Left hindlimb (tissue), 1 donor: ENCODE data around the gene TBCE.

Source experiments
- DNase-seq: peaks from one replicate; pipeline ENCODE4 v3.0.0-alpha.2; 2018

The TBCE gene, protein sequence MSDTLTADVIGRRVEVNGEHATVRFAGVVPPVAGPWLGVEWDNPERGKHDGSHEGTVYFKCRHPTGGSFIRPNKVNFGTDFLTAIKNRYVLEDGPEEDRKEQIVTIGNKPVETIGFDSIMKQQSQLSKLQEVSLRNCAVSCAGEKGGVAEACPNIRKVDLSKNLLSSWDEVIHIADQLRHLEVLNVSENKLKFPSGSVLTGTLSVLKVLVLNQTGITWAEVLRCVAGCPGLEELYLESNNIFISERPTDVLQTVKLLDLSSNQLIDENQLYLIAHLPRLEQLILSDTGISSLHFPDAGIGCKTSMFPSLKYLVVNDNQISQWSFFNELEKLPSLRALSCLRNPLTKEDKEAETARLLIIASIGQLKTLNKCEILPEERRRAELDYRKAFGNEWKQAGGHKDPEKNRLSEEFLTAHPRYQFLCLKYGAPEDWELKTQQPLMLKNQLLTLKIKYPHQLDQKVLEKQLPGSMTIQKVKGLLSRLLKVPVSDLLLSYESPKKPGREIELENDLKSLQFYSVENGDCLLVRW

DNA sequence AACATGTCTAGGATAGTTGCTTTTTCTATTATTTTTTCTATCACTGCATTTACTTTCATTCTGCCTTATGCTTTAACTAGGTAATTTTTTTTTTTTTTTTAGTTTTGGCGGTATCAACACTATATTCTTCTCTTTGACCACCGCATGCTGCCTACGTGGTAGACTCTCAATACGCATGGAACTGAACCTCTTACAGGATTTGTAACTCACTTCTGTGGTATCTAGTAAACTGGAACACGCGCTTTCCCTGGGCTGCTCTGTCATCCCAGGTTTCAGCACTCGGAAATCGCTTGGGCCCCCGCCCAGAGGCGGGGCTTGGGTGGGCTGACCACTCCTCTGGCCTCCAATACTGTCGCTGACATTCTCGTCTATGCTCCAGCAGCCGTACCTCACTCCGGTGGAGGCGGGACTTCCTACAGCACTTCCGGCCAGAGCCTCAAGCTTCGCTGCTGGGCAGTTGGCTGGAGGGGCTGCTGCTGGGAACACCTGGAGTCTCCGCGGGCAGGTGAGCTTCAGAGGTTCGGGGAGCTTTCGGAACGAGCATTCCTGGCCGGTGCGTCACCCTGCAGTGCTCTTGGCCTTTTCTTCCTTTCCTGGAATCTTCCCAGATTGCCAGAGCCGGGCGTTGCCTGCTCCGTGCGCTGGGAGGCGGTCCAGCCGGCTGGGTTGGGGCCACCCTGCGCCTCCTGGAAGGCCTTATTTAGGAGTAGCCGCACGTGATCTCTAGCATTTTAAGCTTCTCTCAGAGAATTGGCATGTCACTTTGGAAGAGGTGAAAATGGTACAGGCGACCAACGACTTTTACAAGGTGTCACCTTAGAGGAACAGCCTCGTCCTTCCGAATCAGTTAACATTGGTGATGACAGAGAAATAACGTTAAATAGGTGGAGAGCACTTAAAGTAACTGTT is at the start of gene TBCE:
TSS of gene TBCE (plus strand) at position 428 of the 909 bp plus-strand sequence. CDS start 12,623 bp downstream, outside the sequence.
- DNase-seq = peak; percentile 97

DNA sequence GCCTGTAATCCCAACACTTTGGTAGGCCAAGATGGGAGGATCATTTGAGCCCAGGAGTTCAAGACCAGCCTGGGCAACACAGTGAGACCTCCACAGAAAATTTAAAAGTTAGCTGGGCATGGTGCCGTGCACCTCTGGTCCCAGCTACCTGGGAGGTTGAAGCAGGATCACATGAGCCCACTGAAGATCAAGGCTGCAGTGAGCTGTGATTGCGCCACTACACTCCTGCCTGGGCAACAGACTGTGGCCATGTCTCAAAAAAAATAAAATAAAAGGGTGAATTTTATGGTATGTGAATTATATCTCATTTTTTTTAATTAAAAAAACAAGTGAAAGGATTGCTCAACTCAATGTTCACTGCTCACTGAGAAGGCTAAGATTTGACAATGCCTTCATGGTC is 48.0 kb upstream of the TBCE start:
- no peak for DNase-seq

DNA sequence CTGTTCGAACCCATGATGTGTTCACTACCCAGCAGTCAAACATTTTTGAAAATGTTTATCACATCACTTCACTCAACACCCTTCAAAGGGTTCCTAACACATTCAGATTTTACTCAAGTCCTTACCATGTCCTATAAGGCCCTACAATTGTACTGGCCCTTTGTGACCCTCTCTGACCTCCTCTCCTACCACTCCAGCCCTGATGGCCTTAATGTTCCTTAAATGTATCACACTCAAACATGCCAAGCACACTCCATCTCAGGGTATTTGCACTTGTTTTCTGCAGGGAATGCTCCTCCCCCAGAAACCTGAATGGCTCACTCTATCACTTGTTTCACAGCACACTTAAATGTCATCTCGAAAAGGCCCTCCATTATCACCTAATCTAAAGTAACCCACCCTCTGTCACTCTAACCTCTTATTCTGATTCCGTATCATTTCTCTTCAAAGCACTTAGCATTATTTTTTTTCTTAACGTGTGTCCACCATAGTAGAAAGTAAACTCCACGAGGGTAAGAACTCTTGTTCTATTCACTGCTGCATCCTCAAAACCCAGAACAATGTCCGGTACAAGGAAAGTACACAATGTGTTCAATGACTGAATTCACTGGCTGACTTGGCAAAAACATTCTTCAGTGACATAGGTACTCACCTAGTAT is 46.6 kb upstream of the TBCE start:
- no peak for DNase-seq

DNA sequence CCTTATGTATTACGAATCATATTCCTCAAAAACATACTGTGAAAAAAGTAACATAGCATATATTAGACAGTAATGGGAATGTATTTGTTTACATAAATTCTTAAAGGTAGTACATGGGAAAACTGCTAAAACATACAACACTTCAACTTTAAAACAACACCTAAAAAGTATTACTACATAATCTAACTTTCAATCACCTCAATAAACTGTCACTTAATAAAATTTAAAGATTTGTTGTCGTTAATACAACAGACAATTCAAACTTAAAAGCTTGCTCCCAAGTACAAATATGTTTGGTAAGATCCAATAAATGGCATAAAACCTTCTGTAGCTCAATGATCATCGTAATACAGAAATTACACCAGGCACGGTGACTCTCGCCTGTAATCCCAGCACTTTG is 42.9 kb upstream of the TBCE start:
- DNase-seq = no peak

DNA sequence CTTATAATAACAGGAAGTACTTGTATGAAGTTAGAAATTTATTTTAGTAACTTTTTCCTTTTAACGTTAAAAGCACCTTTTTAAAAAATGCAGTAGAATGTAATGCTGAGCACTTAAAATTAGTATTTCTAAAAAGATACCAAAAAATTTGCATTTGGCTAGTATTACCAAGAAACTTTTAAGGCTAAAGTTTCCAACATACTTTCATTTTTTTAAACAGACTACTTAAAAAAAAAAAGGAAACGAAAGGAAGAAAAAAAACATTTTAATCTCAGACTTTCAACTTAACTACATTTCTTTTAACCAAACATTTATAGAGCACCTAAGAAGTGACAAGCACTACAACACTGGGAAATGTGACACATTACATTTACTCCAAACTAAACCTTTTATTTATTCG is 42.1 kb upstream of the TBCE start:
- DNase-seq = no peak

DNA sequence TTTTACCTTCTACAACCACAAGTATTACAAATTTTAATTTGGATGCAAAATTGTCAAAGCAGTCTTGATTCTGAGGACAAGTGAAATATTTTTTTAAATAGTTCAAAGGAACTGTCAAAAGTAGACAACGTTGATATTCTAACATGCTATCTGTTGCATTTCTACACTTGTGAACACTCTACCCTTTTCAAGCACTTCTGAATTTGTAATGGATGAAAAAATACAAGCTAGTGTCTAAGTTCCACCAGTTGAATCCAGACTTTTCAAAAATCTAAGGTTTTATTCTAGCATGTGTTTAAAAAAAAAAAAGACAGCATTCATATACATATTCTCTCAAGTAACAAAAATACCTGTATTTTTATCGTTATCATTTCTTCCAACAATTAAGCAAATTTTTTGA is 41.4 kb upstream of the TBCE start:
- DNase-seq = no peak

DNA sequence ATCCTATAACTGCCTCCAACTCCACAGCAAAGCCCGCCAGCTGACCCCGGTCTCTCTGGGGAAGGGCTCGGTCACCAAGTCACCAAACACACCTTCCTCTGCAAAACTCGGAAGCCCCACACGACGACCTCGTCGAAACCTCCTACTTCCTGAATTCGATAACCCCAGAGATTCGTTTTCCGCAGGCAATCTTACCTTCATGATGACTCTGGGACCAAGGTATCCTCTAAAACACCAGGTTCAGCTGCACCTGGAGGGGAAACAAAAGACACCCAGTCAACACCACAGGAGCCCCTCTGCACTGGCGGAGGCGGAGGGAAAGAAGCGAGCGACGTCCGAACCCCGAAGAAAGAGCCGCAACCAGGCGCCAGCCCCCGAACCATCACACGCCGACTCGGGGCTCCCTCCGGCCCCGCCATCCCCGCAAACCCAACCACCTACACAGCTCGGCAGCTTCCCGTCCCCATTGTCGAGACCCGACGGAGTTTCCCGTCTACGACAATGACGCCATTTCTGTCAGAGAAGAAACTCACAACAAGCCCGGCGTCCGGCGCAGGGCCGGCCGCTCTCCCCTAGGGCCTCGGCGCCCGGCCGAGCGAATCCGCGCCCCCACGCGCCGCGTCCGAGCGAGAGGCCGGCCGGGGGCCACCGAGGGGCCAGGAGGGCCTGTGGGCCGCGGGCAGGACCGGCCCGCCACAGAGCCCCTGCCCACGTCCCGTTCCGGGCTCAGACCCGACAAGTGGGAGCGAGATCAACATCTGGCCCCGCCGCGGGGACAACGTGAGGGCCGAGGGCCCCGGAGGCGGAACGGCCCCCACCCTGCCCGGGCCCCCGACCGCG is 40.3 kb upstream of the TBCE start:
- DNase-seq = peak; percentile 51

DNA sequence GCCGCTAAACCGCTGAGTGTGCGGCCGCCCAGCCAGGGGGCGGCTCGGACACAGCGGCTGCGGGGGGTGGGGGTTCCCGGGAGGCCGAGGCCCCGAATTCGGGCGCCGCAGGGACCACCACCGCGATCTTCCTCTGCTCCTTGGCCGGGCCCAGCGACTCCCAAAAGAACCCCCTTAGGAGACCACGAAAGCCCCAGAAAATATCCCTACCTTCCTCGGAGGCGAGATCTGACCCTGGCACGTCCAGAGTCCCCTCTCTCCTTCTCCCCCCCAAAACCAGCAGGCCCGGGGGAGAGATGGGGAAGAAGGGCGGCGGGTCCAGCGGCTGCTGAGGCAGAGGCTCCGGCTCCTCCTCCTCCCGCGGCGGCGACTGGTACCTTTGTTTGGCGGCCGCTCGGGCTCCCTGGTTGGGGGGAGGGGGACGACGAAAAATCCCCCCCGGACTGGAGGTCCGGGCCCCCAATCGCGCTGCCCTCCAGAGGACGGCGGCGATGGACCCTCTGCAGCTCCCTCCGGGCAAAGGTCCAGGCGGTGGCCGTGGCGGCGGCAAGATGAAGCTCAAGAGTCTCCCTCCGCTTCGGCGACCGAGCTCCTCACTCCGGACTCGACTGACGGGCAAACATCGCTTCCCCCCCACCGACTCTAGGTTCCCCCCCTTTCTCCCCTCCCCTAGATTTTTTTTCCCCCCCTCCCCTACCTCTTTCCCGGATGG is 39.5 kb upstream of the TBCE start, which contains the start of gene ARID4B:
TSS of gene ARID4B (minus strand) at position 621 of the 712 bp plus-strand sequence. CDS start 1,260 bp downstream, outside the sequence.
- peak; percentile 49 for DNase-seq

DNA sequence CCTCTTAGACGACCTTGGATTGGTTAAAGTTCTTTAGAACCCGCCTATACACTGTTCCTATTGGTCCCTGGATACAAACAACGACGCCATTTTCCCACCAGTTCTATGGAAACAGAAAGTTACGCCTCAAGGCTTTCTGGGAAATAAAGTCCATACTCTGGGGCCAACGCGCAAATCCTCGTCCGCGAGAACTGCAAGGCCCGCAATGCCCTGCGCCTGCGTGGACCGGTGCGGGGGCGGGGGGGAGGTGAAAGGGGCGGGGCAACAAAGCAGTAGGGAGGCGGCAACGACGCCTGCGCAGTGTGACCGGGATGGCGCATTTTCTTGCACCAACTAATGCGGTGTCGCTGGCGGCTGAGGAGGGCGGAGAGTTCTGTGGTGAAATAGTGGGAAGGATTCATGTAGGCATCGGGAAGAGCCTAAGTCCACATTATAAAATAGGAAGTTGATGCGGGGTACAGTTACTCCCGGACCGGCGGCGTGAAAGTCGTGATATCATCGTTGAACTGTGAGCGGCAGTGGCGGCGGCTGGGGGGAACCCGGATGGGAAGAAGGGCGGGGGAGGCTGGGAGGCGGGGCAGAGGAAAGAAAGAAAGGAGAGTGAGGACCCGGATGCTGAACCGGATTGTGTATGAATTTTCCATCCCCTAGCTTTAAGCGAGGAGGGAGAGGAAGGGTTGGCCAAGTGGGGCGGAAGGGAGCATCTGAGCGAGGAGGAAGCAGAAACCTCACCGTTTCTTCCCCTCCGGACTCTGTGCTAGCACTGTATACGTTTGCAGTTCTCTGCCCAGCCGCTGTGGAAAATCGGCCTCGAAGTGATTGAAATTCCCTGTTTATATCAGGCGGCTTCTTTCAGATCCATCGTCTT is 38.7 kb upstream of the TBCE start, which contains the start of gene GGPS1:
TSS of gene GGPS1 (plus strand) at position 300 of the 868 bp plus-strand sequence. CDS start 6,695 bp downstream, outside the sequence.
- DNase-seq = peak; percentile 100

DNA sequence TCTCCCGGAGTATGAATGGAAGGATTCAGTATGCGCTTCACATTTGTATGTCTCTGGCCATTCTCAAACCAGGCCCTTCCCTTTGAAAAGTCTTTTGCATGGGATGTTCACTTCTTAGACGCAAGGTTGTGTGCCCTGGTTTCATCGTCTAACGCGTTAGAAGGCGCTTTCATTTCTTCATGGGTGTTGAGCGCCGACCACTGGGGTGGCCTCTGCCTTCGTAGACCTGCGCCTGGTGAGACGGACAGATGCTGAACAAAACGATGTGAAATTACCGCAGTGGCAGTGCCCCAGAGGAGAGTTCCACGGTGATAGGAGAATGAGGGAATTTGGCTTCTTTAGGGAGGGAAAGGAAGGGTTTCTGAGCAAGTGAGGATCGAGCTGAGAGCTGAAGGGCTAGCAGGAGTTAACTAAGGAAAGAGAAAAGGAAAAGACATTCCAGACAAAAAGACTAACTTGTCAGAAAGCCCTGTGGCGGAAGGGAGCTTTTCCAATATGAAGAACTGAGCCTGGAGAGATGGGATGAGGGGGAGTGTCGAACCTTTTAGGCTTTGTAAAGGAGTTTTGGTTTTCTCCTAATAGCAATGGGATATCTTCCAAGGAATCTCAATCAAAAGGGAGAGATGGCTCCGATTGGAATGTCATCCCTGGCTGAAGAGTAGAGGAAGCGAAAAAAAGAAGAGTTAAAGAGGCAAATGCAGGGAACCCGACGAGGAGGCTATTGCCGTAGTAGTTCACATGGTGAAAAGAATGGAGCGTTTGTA is 37.9 kb upstream of the TBCE start:
- DNase-seq = peak; percentile 34

DNA sequence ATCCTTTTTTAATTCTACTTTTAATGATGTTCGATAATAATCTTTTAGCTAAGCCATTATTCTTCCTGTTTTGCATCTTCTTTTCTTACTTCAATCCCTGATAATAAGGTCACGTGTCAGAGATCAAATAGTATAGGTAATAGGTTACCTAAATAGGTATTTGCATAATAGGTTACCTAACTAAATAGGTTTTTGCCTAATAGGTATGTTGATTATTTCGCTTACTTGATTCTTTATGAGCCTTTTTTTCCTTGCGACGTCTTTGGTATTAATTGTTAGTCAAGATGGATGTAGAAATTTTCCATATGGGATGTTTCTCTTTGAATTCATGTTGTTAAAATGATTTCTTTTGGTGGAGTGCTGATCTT is 36.3 kb upstream of the TBCE start:
- DNase-seq = no peak

DNA sequence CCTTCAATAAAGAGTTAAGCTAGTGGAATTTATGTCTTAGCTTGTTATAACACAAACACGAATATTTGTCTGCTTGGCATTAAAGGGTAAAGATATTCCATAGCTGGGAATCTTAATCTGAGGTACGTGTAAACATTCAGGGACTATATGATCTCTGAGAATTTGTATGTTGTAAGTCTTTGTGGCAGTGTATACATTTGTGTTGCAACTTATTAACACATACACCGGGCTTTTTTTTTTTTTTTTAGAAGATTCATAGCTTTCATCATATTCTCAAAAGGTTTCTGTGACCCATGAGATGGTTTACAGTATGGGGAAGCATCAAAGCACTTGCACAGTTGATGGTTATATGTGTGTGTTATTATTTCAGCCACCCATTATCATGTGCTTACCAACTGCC is 35.8 kb upstream of the TBCE start:
- no peak for DNase-seq

DNA sequence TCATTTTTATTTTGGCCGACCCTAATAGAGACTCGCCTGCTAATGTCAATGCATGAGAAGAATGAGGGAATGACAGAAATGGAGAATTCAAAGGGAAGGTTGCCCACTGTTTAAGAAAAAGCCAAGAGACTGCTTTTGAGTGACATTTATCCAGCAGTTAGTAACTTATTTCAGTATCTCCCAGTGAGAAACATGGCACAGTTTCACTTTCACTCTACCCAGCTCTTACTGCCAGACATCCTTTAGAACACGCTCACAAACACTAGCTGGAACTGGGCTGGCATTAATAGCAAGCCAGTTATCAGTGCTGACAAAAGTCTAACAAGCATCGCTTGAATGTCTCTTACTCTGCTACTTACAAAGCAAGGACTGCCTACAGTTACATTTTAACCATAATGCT is 30.3 kb upstream of the TBCE start:
- no peak for DNase-seq

DNA sequence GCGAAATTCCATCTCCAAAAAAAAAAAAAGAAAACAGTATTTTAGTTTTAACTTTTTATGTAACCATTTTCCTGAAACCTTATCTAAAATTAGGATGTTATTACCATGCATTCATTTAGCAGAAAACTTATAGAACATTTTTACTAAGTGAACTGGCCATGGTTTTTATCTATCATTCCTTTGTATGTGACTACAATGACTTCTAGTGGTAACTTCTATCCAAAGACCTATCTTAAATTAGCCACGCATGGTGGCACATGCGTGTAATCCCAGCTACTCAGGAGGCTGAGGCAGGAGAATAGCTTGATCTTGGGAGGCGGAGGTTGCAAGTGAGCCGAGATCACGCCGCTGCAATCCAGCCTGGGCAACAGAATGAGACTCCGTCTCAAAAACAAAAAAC is 27.5 kb upstream of the TBCE start:
- no peak for DNase-seq

DNA sequence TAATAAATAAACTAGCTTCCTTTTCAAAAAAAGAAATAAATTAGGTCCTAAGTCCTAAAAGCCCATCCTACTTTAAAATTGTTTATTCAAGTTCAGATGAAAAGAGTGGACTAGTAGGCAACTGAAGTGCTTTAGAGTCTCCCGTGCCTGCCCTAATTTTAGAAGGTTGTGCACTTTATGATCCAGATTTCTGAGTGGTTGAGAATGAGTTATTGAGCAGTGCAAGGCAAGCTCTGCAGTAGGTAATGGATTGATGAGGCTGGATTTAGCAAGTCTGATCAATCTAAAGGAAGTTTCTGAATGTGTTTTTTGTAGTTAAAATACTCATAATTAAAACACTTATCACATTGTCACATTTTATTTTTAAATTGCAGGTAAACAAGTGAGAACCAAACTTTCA is 25.9 kb upstream of the TBCE start:
- DNase-seq = no peak

DNA sequence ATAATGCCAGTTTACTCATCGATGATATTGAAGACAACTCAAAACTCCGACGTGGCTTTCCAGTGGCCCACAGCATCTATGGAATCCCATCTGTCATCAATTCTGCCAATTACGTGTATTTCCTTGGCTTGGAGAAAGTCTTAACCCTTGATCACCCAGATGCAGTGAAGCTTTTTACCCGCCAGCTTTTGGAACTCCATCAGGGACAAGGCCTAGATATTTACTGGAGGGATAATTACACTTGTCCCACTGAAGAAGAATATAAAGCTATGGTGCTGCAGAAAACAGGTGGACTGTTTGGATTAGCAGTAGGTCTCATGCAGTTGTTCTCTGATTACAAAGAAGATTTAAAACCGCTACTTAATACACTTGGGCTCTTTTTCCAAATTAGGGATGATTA is 25.2 kb upstream of the TBCE start:
- DNase-seq = no peak

DNA sequence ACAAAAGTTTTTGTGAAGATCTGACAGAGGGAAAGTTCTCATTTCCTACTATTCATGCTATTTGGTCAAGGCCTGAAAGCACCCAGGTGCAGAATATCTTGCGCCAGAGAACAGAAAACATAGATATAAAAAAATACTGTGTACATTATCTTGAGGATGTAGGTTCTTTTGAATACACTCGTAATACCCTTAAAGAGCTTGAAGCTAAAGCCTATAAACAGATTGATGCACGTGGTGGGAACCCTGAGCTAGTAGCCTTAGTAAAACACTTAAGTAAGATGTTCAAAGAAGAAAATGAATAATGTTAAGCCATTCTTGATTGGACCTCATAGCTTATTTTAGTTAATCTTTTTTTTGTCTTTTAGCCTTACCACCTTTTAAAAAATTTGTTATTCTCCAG is 24.8 kb upstream of the TBCE start:
- DNase-seq = no peak

DNA sequence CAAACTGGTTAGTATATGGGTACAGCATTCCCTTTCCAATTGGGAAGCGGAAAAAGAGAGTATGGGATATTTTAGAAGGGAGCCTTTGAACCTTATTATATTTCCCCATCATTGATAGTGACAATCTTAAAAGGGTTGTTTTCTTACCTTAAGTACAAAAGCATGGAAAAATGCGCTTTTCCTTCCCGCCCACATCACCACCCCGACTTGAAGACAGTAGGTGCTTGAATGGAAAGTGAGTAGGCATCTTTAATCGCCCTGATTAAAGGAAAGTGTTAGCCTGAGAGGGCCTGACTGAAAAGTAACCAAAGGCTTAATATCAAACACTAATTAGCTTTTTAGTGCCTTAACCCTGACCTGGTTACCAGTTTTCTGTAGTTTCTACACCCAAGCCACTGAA is 23.5 kb upstream of the TBCE start:
- DNase-seq = no peak

DNA sequence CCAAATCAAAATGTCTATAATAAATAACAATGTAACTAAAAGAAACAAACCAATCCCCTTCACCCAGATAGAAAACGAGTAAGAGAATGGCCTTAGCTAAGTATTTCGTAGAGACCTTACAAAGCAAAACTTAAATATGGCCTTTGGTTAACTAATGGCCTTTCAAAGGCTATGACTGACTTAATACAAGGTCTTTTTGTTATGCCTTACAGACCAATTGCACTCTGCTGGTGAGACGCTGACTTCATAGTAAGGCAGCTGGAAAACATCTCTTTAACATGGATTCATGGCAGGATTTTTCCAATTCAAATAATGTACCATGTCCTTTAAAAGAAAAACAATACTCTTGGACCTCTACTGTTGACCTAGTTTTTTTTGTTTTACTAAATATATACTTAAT is 15.8 kb upstream of the TBCE start:
- DNase-seq = no peak

DNA sequence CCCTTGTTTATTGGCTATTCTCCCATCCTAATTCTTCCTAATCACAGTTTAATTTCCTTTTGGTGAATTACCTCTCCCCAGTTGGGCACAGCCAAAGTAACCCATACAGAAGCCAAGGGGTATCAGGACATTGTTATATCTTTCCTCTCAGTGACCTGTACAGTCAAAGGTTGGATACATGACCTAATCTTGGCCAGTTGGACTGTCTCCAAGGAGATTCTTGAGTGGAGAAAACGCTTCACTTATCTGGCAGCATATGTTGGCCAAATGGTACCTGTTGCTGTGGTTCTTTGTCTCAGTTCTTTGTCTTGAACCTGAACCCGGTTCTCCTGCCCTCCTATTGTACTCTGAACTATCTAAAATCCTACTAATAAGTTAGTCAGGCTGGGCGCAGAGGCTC is 15.3 kb upstream of the TBCE start:
- no peak for DNase-seq
